Loucy (cell line): Measurements from ENCODE around the gene RNPS1.

Source experiments
- H2AFZ ChIP-seq: fragments of 200-600 bp; sonication (generic); 2 replicates; pipeline ENCODE4 v1.6.0; 2016; ENCODE audit warnings: antibody characterized with exemption, mild to moderate bottlenecking, low read length, moderate library complexity
- H3F3A ChIP-seq: fragments of 200-600 bp; 2 replicates; pipeline ENCODE4 v1.6.0; 2016; ENCODE audit warnings: antibody characterized with exemption, low read depth, mild to moderate bottlenecking
- H3K27me3 ChIP-seq: fragments of 200-600 bp; sonication (generic); 2 replicates; pipeline ENCODE4 v1.6.1; 2014; ENCODE audit warnings: low read length, mild to moderate bottlenecking; ENCODE audit not compliant: insufficient read depth, poor library complexity, severe bottlenecking
- H3K36me3 ChIP-seq: fragments of 200-600 bp; sonication (generic); 2 replicates; pipeline ENCODE4 v1.6.1; 2016; ENCODE audit warnings: low read length; ENCODE audit not compliant: insufficient read depth
- H3K4me1 ChIP-seq: fragments of 200-600 bp; sonication (generic); 2 replicates; pipeline ENCODE4 v1.5.1; 2014; ENCODE audit warnings: low read length, mild to moderate bottlenecking; ENCODE audit not compliant: insufficient read depth, poor library complexity, severe bottlenecking
- H3K4me2 ChIP-seq: fragments of 200-600 bp; sonication (generic); 2 replicates; pipeline ENCODE4 v1.6.0; 2014; ENCODE audit warnings: antibody characterized with exemption, low read length, low read depth, mild to moderate bottlenecking; ENCODE audit not compliant: poor library complexity, severe bottlenecking
- H3K4me3 ChIP-seq: fragments of 200-600 bp; sonication (generic); 2 replicates; pipeline ENCODE4 v1.5.1; 2014; ENCODE audit warnings: low read length, mild to moderate bottlenecking, mixed read lengths; ENCODE audit not compliant: poor library complexity, severe bottlenecking
- H3K79me2 ChIP-seq: fragments of 200-600 bp; sonication (generic); 2 replicates; pipeline ENCODE4 v1.6.1; 2014; ENCODE audit warnings: low read length; ENCODE audit not compliant: insufficient read depth
- H3K9ac ChIP-seq: fragments of 200-600 bp; sonication (generic); 2 replicates; pipeline ENCODE4 v1.6.0; 2014; ENCODE audit warnings: mild to moderate bottlenecking, low read depth, low read length, moderate library complexity; ENCODE audit not compliant: poor library complexity, severe bottlenecking
- H3K9me2 ChIP-seq: fragments of 200-600 bp; sonication (generic); replicated peaks from 2 replicates; pipeline ENCODE4 v1.6.1; 2016; ENCODE audit warnings: low read depth, low read length, mixed read lengths
- H3K9me3 ChIP-seq: fragments of 200-600 bp; sonication (generic); 2 replicates; pipeline ENCODE4 v1.6.1; 2014; ENCODE audit warnings: mild to moderate bottlenecking, antibody characterized with exemption, low read length, low read depth; ENCODE audit not compliant: insufficient read depth
- H4K20me1 ChIP-seq: fragments of 200-600 bp; sonication (generic); 2 replicates; pipeline ENCODE4 v1.6.0; 2014; ENCODE audit warnings: antibody characterized with exemption, low read length, mild to moderate bottlenecking; ENCODE audit not compliant: insufficient read depth, poor library complexity, severe bottlenecking
- CTCF ChIP-seq: fragments of 200-600 bp; sonication (generic); conservative IDR thresholded peaks from 2 replicates; pipeline ENCODE4 v1.5.1; 2014; ENCODE audit warnings: mild to moderate bottlenecking, antibody characterized with exemption, low read length
- EZH2phosphoT487 ChIP-seq: fragments of 200-600 bp; IDR thresholded peaks from 2 replicates; pipeline ENCODE4 v1.6.1; 2018; ENCODE audit warnings: antibody characterized with exemption, mild to moderate bottlenecking, moderate library complexity, borderline replicate concordance

The RNPS1 gene

GRCh38 chr16:2230376-2230775 lies 37.5 kb downstream of the RNPS1 start:
- TF ChIP-seq EZH2phosphoT487 (no peak), CTCF (no peak)
- no peak overlapping the region for H2AFZ ChIP-seq
- H3K9ac ChIP-seq = no peak overlapping the region
- H3F3A ChIP-seq = no peaks in the 10 kb centered on the region
- no peaks in the 10 kb centered on the region for H3K4me1 ChIP-seq
- no peaks in the 10 kb centered on the region for H4K20me1 ChIP-seq
- no peaks in the 10 kb centered on the region; the same call in 1 of the 2 replicates for H3K36me3 ChIP-seq
- H3K9me2 ChIP-seq = no peaks in the 10 kb centered on the region
- no peak overlapping the region for H3K4me3 ChIP-seq
- peaks cover 21% of the 10 kb centered on the region; the same call in 1 of the 2 replicates for H3K79me2 ChIP-seq
- H3K4me2 ChIP-seq = no peak overlapping the region
- H3K9me3 ChIP-seq = no peaks in the 10 kb centered on the region
- H3K27me3 ChIP-seq = no peaks in the 10 kb centered on the region

- Histone ChIP-seq H3K4me2 (no peak overlapping the region), H2AFZ (no peak overlapping the region)
These were observed 38.2 kb downstream of the RNPS1 start for GRCh38 chr16:2229632-2230250.

GRCh38 chr16:2229091-2229490 lies 38.8 kb downstream of the RNPS1 start:
- H3K36me3 ChIP-seq = no peaks in the 10 kb centered on the region; the same call in 1 of the 2 replicates
- H3K4me2 ChIP-seq = no peak overlapping the region
- no peak overlapping the region for H2AFZ ChIP-seq
- TF ChIP-seq CTCF (no peak), EZH2phosphoT487 (no peak)
- no peaks in the 10 kb centered on the region for H3K27me3 ChIP-seq
- H3K4me1 ChIP-seq = no peaks in the 10 kb centered on the region
- no peaks in the 10 kb centered on the region for H3K9me3 ChIP-seq
- peaks cover 2% of the 10 kb centered on the region for H4K20me1 ChIP-seq
- H3K4me3 ChIP-seq = no peak overlapping the region
- no peak overlapping the region for H3K9ac ChIP-seq
- H3K79me2 ChIP-seq = peaks cover 34% of the 10 kb centered on the region
- no peaks in the 10 kb centered on the region for H3K9me2 ChIP-seq
- H3F3A ChIP-seq = no peaks in the 10 kb centered on the region

More at GRCh38 chr16:2229632-2230250, 38.2 kb downstream of the RNPS1 start:
- H3F3A ChIP-seq = no peaks in the 10 kb centered on the region
- H3K27me3 ChIP-seq = no peaks in the 10 kb centered on the region
- no peaks in the 10 kb centered on the region; the same call in 1 of the 2 replicates for H3K36me3 ChIP-seq
- no peak overlapping the region for H3K4me3 ChIP-seq
- H3K9ac ChIP-seq = no peak overlapping the region
- H3K4me1 ChIP-seq = no peaks in the 10 kb centered on the region
- no peak for TF ChIP-seq EZH2phosphoT487
- no peak for TF ChIP-seq CTCF
- no peaks in the 10 kb centered on the region for H3K9me2 ChIP-seq
- H4K20me1 ChIP-seq = no peaks in the 10 kb centered on the region
- H3K9me3 ChIP-seq = no peaks in the 10 kb centered on the region
- H3K79me2 ChIP-seq = peaks cover 27% of the 10 kb centered on the region; the same call in 1 of the 2 replicates
